Measurements from ENCODE around the gene ABCG5. TPM values are rescaled to one million over a fixed set of nuclear protein-coding genes. Genes with fewer than 3 reads are reported as not detected.

ABCG5 gene
- polyA plus RNA-seq, 1 donor (not counting 4 experiments of a cell fraction or from before 2014, with no cell fraction given), result not detected

- dilution Hi-C loops (cut with MboI; ENCODE audit: extremely low pct_ligation_motif_present, low sequenced_read_pairs), result no loop called here
- H3K36me3 ChIP-seq (ENCODE audit: control insufficient read depth in 2 of 2, extremely low read depth in 1 of 2, insufficient read depth in 2 of 2, low read length in 2 of 2), result peaks cover 3 to 12% of the 10 kb centered on the region in 2 experiments
- H3K27me3 ChIP-seq (ENCODE audit: control insufficient read depth, extremely low read depth, insufficient read depth, low read length), result no peaks in the 10 kb centered on the region
- H3K79me2 ChIP-seq (ENCODE audit: control insufficient read depth, insufficient read depth, low read length), result no peaks in the 10 kb centered on the region
- H3K4me2 ChIP-seq (ENCODE audit: control insufficient read depth, extremely low read depth, insufficient read depth, low read depth, low read length), result no peak overlapping the region
- H3K9ac ChIP-seq (ENCODE audit: control insufficient read depth, extremely low read depth, insufficient read depth, low read length), result no peak overlapping the region
- no peaks in the 10 kb centered on the region for H3K4me1 ChIP-seq (ENCODE audit: control insufficient read depth, extremely low read depth, insufficient read depth, low read length)
- no peaks in the 10 kb centered on the region for H3K9me1 ChIP-seq (ENCODE audit: control insufficient read depth, extremely low read depth, insufficient read depth, low read length)
- no peaks in the 10 kb centered on the region for H3K9me3 ChIP-seq (ENCODE audit: control insufficient read depth, low read depth, low read length)
- H3K4me3 ChIP-seq (ENCODE audit: control insufficient read depth in 2 of 3, extremely low read depth in 1 of 3, insufficient read depth in 2 of 3, low read depth in 1 of 3, low read length in 3 of 3), result no peak overlapping the region
- FAIRE-seq, result no peak
- no peak overlapping the region for H3K27ac ChIP-seq (ENCODE audit: control insufficient read depth, insufficient read depth, low read length)
- no peak for DNase-seq (ENCODE audit: low read depth, low spot score)
- H2AFZ ChIP-seq (ENCODE audit: control insufficient read depth, low read length), result no peak overlapping the region
- H4K20me1 ChIP-seq (ENCODE audit: control insufficient read depth, extremely low read depth, insufficient read depth, low read length), result no peaks in the 10 kb centered on the region
- TF ChIP-seq CTCF (optimal IDR thresholded peaks at IDR 0.05 in 1 of 3, IDR thresholded peaks at IDR 0.05 in 1 of 3, conservative IDR thresholded peaks at IDR 0.05 in 1 of 3; ENCODE audit: extremely low read depth in 1 of 3, insufficient read depth in 2 of 3, low read length in 3 of 3), result no peak
- no peak for TF ChIP-seq EZH2 (IDR thresholded peaks at IDR 0.05; ENCODE audit: low read length)
Measured at GRCh38 chr2:43788646-43789045, 50.0 kb downstream of the ABCG5 start.

- Histone ChIP-seq H2AFZ (ENCODE audit: control insufficient read depth, low read length) (no peak overlapping the region), H3K4me3 (ENCODE audit: control insufficient read depth in 2 of 3, extremely low read depth in 1 of 3, insufficient read depth in 2 of 3, low read depth in 1 of 3, low read length in 3 of 3) (no peak overlapping the region), H3K27ac (ENCODE audit: control insufficient read depth, insufficient read depth, low read length) (no peak overlapping the region), H3K9ac (ENCODE audit: control insufficient read depth, extremely low read depth, insufficient read depth, low read length) (no peak overlapping the region), H3K27me3 (ENCODE audit: control insufficient read depth, extremely low read depth, insufficient read depth, low read length) (no peaks in the 10 kb centered on the region), H3K4me2 (ENCODE audit: control insufficient read depth, extremely low read depth, insufficient read depth, low read depth, low read length) (no peak overlapping the region), H4K20me1 (ENCODE audit: control insufficient read depth, extremely low read depth, insufficient read depth, low read length) (no peaks in the 10 kb centered on the region), H3K9me3 (ENCODE audit: control insufficient read depth, low read depth, low read length) (no peaks in the 10 kb centered on the region), H3K4me1 (ENCODE audit: control insufficient read depth, extremely low read depth, insufficient read depth, low read length) (no peaks in the 10 kb centered on the region), H3K9me1 (ENCODE audit: control insufficient read depth, extremely low read depth, insufficient read depth, low read length) (no peaks in the 10 kb centered on the region), H3K36me3 (ENCODE audit: control insufficient read depth in 2 of 2, extremely low read depth in 1 of 2, insufficient read depth in 2 of 2, low read length in 2 of 2) (peaks cover 3 to 12% of the 10 kb centered on the region in 2 experiments), H3K79me2 (ENCODE audit: control insufficient read depth, insufficient read depth, low read length) (no peaks in the 10 kb centered on the region)
- no peak for DNase-seq (ENCODE audit: low read depth, low spot score)
- FAIRE-seq, result no peak
- dilution Hi-C loops (cut with MboI; ENCODE audit: extremely low pct_ligation_motif_present, low sequenced_read_pairs), result no loop called here
- TF ChIP-seq CTCF (optimal IDR thresholded peaks at IDR 0.05 in 1 of 3, IDR thresholded peaks at IDR 0.05 in 1 of 3, conservative IDR thresholded peaks at IDR 0.05 in 1 of 3; ENCODE audit: extremely low read depth in 1 of 3, insufficient read depth in 2 of 3, low read length in 3 of 3) (no peak), EZH2 (IDR thresholded peaks at IDR 0.05; ENCODE audit: low read length) (no peak)
Measured at GRCh38 chr2:43787895-43788294, 50.7 kb downstream of the ABCG5 start.
